ENCODE measurements around the gene SEMA3F.

DNA sequence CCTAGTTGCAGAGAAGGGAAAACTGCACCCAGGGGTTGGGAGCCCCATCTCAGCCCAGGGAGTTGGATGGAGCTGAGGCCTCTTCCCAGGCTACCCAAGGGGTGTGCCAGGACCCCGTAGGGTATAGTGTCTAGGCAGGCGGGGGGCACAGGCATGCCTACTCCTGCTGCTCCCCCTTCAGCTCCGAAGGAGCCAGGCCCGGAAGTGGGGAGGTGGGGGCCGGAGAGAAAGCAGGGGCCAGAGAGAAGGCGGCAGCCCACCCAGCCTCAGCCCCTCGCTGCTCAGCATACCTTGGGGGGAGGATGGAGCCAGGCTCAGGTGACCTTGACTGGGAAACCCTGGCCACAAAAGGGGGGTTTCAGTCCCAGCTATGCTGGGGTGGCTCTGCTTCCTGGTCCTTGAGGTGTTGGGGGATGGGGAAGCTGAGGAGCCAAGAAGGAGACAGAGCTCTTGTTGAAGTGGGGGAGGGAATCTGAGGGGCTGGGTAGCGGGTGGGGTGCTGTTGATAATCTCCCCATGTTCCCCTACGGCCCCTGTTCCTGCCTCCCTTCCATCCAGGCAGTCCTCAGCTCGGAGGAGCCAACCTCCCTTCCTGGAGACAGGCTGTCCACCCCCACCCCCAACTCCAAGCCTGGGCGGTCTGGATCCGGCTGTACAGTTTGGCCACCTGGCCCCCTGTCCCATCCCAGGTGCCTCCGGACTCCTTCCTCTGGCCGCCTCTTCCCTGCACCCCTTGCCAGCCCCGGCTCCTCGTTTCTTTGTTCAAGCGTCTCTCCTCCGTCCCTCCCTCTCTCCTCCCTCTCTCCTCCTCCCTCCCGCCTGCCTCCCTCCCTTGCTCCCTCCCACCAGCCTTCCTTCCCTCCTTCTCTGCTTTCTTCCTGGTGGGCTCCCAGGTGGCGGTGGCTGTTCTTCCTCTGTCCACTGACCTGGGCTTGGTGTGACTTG is 1.7 kb downstream of the SEMA3F start:
- TF ChIP-seq, protein P1, sequence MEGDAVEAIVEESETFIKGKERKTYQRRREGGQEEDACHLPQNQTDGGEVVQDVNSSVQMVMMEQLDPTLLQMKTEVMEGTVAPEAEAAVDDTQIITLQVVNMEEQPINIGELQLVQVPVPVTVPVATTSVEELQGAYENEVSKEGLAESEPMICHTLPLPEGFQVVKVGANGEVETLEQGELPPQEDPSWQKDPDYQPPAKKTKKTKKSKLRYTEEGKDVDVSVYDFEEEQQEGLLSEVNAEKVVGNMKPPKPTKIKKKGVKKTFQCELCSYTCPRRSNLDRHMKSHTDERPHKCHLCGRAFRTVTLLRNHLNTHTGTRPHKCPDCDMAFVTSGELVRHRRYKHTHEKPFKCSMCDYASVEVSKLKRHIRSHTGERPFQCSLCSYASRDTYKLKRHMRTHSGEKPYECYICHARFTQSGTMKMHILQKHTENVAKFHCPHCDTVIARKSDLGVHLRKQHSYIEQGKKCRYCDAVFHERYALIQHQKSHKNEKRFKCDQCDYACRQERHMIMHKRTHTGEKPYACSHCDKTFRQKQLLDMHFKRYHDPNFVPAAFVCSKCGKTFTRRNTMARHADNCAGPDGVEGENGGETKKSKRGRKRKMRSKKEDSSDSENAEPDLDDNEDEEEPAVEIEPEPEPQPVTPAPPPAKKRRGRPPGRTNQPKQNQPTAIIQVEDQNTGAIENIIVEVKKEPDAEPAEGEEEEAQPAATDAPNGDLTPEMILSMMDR (IDR thresholded peaks at IDR 0.05) = no peak
- TF ChIP-seq POLR2A (IDR thresholded peaks at IDR 0.05) = no peak

All from right lobe of liver (tissue), 4 donors.